GM23338 (cell line): ENCODE measurements around the gene FSHB. TPM values are rescaled to one million over a fixed set of nuclear protein-coding genes. Genes with fewer than 3 reads are reported as not detected.

Experiments used
- ATAC-seq: fragments of 200-7000 bp; cut with Tn5 transposase; 3 replicates; pipeline ENCODE4 v1.9.1; 2020
- DNase-seq: peaks from one replicate; pipeline ENCODE4 v3.0.0-alpha.2; 2015; ENCODE audit warnings: low spot score
- H2AFZ ChIP-seq: fragments of 200-600 bp; sonication (generic); 2 replicates; pipeline ENCODE4 v1.8.0; 2016; ENCODE audit warnings: antibody characterized with exemption, mild to moderate bottlenecking, moderate library complexity
- H3F3A ChIP-seq: fragments of 200-600 bp; sonication (generic); replicated peaks from 2 replicates; pipeline ENCODE4 v1.8.0; 2017; ENCODE audit warnings: antibody characterized with exemption, mixed run types, low read depth
- H3K27ac ChIP-seq: fragments of 200-600 bp; sonication (generic); 2 replicates; pipeline ENCODE4 v1.6.1; 2016; ENCODE audit warnings: low read depth
- H3K27me3 ChIP-seq: fragments of 200-600 bp; sonication (generic); 2 replicates; pipeline ENCODE4 v1.8.0; 2016; ENCODE audit warnings: mild to moderate bottlenecking, mixed run types, moderate library complexity; ENCODE audit not compliant: insufficient read depth
- H3K36me3 ChIP-seq: fragments of 200-600 bp; sonication (generic); 2 replicates; pipeline ENCODE4 v1.8.0; 2016; ENCODE audit warnings: mild to moderate bottlenecking; ENCODE audit not compliant: insufficient read depth
- H3K4me1 ChIP-seq: fragments of 200-600 bp; sonication (generic); 2 replicates; pipeline ENCODE4 v1.8.0; 2016; ENCODE audit warnings: mild to moderate bottlenecking, moderate library complexity; ENCODE audit not compliant: insufficient read depth
- H3K4me2 ChIP-seq: fragments of 200-600 bp; sonication (generic); 2 replicates; pipeline ENCODE4 v1.7.1; 2017; ENCODE audit warnings: mixed run types
- H3K4me3 ChIP-seq: fragments of 200-600 bp; sonication (generic); 2 replicates; pipeline ENCODE4 v1.6.1; 2016; ENCODE audit warnings: mixed run types
- H3K79me2 ChIP-seq: fragments of 200-600 bp; sonication (generic); replicated peaks from 2 replicates; pipeline ENCODE4 v1.8.0; 2017; ENCODE audit warnings: mild to moderate bottlenecking; ENCODE audit not compliant: insufficient read depth
- H3K9me2 ChIP-seq: fragments of 200-600 bp; sonication (generic); 2 replicates; pipeline ENCODE4 v1.8.0; 2017; ENCODE audit not compliant: insufficient read depth
- H4K20me1 ChIP-seq: fragments of 200-600 bp; sonication (generic); replicated peaks from 2 replicates; pipeline ENCODE4 v1.8.0; 2017; ENCODE audit warnings: mild to moderate bottlenecking; ENCODE audit not compliant: insufficient read depth
- H3K27ac Mint-ChIP-seq: 2 replicates; pipeline ENCODE4 v1.8.0; 2020; ENCODE audit warnings: inconsistent platforms, mild to moderate bottlenecking, moderate library complexity, mixed read lengths
- H3K27me3 Mint-ChIP-seq: 3 replicates; pipeline ENCODE4 v1.8.0; 2022; ENCODE audit warnings: low read depth, mild to moderate bottlenecking, moderate library complexity, mixed read lengths, inconsistent platforms; ENCODE audit not compliant: insufficient read depth, poor library complexity
- H3K36me3 Mint-ChIP-seq: 3 replicates; pipeline ENCODE4 v1.8.0; 2021; ENCODE audit warnings: low read depth, mild to moderate bottlenecking, inconsistent platforms, moderate library complexity, mixed read lengths
- H3K4me1 Mint-ChIP-seq: 3 replicates; pipeline ENCODE4 v1.8.0; 2020; ENCODE audit warnings: mild to moderate bottlenecking, inconsistent platforms, mixed read lengths
- H3K4me3 Mint-ChIP-seq: 3 replicates; pipeline ENCODE4 v1.8.0; 2021; ENCODE audit warnings: moderate library complexity, mild to moderate bottlenecking, inconsistent platforms, mixed read lengths
- H3K9me3 Mint-ChIP-seq: 3 replicates; pipeline ENCODE4 v1.8.0; 2020; ENCODE audit warnings: moderate library complexity, mild to moderate bottlenecking, inconsistent platforms, mixed read lengths
- CREB1 ChIP-seq: fragments of 250-450 bp; sonication (Bioruptor Pico); IDR thresholded peaks from 2 replicates; pipeline ENCODE4 v1.5.0; 2020; ENCODE audit warnings: low read depth, mild to moderate bottlenecking, moderate library complexity
- EZH2 ChIP-seq: fragments of 200-600 bp; sonication (generic); IDR thresholded peaks from one replicate; pipeline ENCODE4 v1.8.0; 2017; ENCODE audit warnings: antibody characterized with exemption, mild to moderate bottlenecking, low read depth; ENCODE audit not compliant: unreplicated experiment
- EZH2phosphoT487 ChIP-seq: fragments of 200-600 bp; sonication (generic); IDR thresholded peaks from one replicate; pipeline ENCODE4 v1.8.1; 2018; ENCODE audit warnings: antibody characterized with exemption; ENCODE audit not compliant: unreplicated experiment
- POLR2AphosphoS5 ChIP-seq: IDR thresholded peaks from 2 replicates; pipeline ENCODE4 v1.6.1; 2016; ENCODE audit warnings: antibody characterized with exemption, low read depth
- STAT1 ChIP-seq: IDR thresholded peaks from one replicate; pipeline ENCODE4 v1.6.1; 2016; ENCODE audit warnings: antibody characterized with exemption; ENCODE audit not compliant: unreplicated experiment
- ZNF114 ChIP-seq: fragments of 250-450 bp; sonication (Bioruptor Pico); IDR thresholded peaks from 2 replicates; pipeline ENCODE4 v1.5.0; 2020; ENCODE audit warnings: mild to moderate bottlenecking, moderate library complexity
- polyA plus RNA-seq: library from polyadenylated mRNA; unstranded; fragments of >200 nt; fragmentation: Nextera tagmentation; extraction: Ambion mirVana; gene quantifications from 2 replicates; pipeline ENCODE4 v1.2.1, GENCODE V29; 2016
- total RNA-seq: library from RNA; depleted of rRNA; stranded (reverse); fragments of >200 nt; shearing (Covaris generic); gene quantifications from 2 replicates; pipeline ENCODE4 v1.2.3, GENCODE V29; 2014
- TF ChIP-seq, protein P1 (sequence below), 2 experiments: fragments of 200-600 bp in 1 of 2; sonication (generic) in 1 of 2; conservative IDR thresholded peaks; 2 replicates each; pipeline versions ENCODE4 v1.5.1 to v1.6.1; 2016 to 2017; ENCODE audit warnings: antibody characterized with exemption in 2 of 2, low read depth in 2 of 2, mild to moderate bottlenecking in 2 of 2, moderate library complexity in 1 of 2
- TF ChIP-seq, protein P2 (sequence below): IDR thresholded peaks from one replicate; pipeline ENCODE4 v1.6.1; 2018; ENCODE audit warnings: antibody characterized with exemption; ENCODE audit not compliant: unreplicated experiment

Gene FSHB
- total and polyA plus RNA-seq, 2 experiments from 2014 or later: not detected

DNA sequence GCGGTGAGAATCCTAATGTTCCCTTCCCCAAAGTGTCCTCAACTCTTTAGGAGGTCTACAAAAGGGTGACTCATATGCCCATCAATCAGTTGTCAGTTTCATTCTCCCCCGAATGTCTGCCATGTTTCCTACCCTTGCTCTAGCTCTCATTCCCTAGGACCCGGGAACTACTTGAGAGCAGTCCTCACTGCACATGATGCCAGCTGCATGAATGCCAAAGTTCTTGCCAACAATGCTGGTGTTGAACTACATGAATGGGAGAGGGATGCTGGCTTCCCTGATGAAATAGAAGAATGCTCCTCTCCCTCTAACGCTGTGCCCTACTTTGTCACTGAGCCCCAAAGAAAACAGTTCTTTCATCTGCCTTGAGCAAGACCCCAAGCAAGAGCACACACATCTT, 12.5 kb upstream of the FSHB start:
- H3K36me3 Mint-ChIP-seq: no peaks in the 10 kb centered on the region
- ATAC-seq (no peak), DNase-seq (no peak)
- Histone ChIP-seq H3K9me2 (no peaks in the 10 kb centered on the region), H3K4me3 (no peak overlapping the region), H3K27ac (no peak overlapping the region), H3K4me2 (no peak overlapping the region), H3F3A (no peaks in the 10 kb centered on the region), H3K4me1 (no peaks in the 10 kb centered on the region), H2AFZ (no peak overlapping the region; the same call in 1 of the 2 replicates), H4K20me1 (no peaks in the 10 kb centered on the region), H3K79me2 (no peaks in the 10 kb centered on the region), H3K36me3 (no peaks in the 10 kb centered on the region), H3K27me3 (no peaks in the 10 kb centered on the region)
- peaks cover 2% of the 10 kb centered on the region; the same call in 1 of the 3 replicates for H3K9me3 Mint-ChIP-seq
- H3K4me3 Mint-ChIP-seq: no peak overlapping the region
- TF ChIP-seq ZNF114 (CRISPR knock-in tag): no peak
- no peak for TF ChIP-seq EZH2phosphoT487
- no peak for TF ChIP-seq CREB1 (CRISPR knock-in tag)
- TF ChIP-seq EZH2: no peak
- no peaks in the 10 kb centered on the region for H3K4me1 Mint-ChIP-seq
- H3K27me3 Mint-ChIP-seq: peaks cover 2% of the 10 kb centered on the region
- no peak overlapping the region for H3K27ac Mint-ChIP-seq

DNA sequence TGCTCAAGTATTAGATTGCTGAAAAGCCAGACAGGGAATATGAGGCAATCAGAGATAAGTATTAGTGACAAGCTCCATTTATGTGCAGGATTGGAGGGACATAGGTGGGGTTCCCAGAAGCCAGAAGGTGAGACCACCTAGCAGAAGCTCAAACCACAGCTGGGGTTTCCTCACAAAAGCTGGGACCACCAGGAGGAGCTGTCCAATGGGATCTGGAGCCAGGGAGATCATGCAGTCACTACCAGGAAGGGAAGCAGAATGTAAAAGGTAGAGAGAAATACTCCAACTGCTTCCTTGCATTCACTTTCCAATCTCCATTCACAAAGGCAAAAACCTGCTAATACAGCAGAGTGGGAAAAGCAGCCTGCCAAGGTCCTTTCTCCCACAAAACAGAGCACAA, 5.2 kb upstream of the FSHB start:
- Histone ChIP-seq H2AFZ (no peak overlapping the region), H3K79me2 (no peaks in the 10 kb centered on the region), H3K4me3 (no peak overlapping the region), H3K36me3 (no peaks in the 10 kb centered on the region), H3F3A (no peaks in the 10 kb centered on the region), H3K4me2 (no peak overlapping the region), H3K9me2 (no peaks in the 10 kb centered on the region), H4K20me1 (no peaks in the 10 kb centered on the region), H3K4me1 (no peaks in the 10 kb centered on the region), H3K27ac (no peak overlapping the region), H3K27me3 (no peaks in the 10 kb centered on the region)
- DNase-seq: no peak
- no peak for ATAC-seq
- H3K27me3 Mint-ChIP-seq: peaks cover 3% of the 10 kb centered on the region
- TF ChIP-seq, protein P1, sequence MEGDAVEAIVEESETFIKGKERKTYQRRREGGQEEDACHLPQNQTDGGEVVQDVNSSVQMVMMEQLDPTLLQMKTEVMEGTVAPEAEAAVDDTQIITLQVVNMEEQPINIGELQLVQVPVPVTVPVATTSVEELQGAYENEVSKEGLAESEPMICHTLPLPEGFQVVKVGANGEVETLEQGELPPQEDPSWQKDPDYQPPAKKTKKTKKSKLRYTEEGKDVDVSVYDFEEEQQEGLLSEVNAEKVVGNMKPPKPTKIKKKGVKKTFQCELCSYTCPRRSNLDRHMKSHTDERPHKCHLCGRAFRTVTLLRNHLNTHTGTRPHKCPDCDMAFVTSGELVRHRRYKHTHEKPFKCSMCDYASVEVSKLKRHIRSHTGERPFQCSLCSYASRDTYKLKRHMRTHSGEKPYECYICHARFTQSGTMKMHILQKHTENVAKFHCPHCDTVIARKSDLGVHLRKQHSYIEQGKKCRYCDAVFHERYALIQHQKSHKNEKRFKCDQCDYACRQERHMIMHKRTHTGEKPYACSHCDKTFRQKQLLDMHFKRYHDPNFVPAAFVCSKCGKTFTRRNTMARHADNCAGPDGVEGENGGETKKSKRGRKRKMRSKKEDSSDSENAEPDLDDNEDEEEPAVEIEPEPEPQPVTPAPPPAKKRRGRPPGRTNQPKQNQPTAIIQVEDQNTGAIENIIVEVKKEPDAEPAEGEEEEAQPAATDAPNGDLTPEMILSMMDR (conservative IDR thresholded peaks at IDR 0.05; ENCODE audit: low read depth in 2 of 2): peak; percentile 22 to 49; a peak in 3 of 4 replicates
- no peak for TF ChIP-seq CREB1 (CRISPR knock-in tag)
- H3K9me3 Mint-ChIP-seq: peaks cover 15% of the 10 kb centered on the region
- no peak overlapping the region for H3K27ac Mint-ChIP-seq
- no peak overlapping the region for H3K4me3 Mint-ChIP-seq
- no peaks in the 10 kb centered on the region for H3K4me1 Mint-ChIP-seq
- peaks cover 8% of the 10 kb centered on the region; the same call in 2 of the 3 replicates for H3K36me3 Mint-ChIP-seq

DNA sequence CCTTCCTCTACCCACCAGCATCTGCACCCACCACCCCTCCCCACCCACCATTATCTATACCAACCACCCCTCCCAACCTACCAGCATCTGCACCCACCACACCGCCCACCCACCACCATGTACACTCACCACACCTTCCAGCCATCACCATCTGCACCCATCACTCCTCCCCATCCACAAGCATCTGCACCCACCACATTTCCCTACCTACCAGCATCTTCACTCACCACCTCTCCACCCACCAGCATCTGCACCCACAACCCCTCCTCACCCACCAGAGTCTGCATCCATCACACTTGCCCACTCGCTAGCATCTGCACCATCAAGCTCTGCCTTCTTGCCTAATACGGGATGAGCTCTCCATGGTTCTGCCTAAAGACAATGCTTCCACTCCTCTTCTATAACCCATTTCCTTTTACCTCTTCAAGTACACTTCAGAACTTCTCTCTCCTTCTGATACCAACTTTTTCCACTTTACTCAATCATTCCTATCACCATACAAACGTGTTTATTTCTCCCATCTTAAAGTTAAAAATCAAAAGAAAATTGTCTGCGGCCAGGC, 2.4 kb upstream of the FSHB start:
- H3K9me3 Mint-ChIP-seq: peaks cover 15% of the 10 kb centered on the region
- H3K27me3 ChIP-seq: no peaks in the 10 kb centered on the region
- H3K27ac Mint-ChIP-seq: no peak overlapping the region
- H3K4me2 ChIP-seq: no peak overlapping the region
- peaks cover 8% of the 10 kb centered on the region; the same call in 2 of the 3 replicates for H3K36me3 Mint-ChIP-seq
- no peaks in the 10 kb centered on the region for H3K36me3 ChIP-seq
- TF ChIP-seq, protein P2, sequence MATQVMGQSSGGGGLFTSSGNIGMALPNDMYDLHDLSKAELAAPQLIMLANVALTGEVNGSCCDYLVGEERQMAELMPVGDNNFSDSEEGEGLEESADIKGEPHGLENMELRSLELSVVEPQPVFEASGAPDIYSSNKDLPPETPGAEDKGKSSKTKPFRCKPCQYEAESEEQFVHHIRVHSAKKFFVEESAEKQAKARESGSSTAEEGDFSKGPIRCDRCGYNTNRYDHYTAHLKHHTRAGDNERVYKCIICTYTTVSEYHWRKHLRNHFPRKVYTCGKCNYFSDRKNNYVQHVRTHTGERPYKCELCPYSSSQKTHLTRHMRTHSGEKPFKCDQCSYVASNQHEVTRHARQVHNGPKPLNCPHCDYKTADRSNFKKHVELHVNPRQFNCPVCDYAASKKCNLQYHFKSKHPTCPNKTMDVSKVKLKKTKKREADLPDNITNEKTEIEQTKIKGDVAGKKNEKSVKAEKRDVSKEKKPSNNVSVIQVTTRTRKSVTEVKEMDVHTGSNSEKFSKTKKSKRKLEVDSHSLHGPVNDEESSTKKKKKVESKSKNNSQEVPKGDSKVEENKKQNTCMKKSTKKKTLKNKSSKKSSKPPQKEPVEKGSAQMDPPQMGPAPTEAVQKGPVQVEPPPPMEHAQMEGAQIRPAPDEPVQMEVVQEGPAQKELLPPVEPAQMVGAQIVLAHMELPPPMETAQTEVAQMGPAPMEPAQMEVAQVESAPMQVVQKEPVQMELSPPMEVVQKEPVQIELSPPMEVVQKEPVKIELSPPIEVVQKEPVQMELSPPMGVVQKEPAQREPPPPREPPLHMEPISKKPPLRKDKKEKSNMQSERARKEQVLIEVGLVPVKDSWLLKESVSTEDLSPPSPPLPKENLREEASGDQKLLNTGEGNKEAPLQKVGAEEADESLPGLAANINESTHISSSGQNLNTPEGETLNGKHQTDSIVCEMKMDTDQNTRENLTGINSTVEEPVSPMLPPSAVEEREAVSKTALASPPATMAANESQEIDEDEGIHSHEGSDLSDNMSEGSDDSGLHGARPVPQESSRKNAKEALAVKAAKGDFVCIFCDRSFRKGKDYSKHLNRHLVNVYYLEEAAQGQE: peak; percentile 39
- TF ChIP-seq STAT1 (no peak), POLR2AphosphoS5 (no peak)
- peaks cover 3% of the 10 kb centered on the region for H3K27me3 Mint-ChIP-seq
- DNase-seq: no peak
- H3F3A ChIP-seq: no peaks in the 10 kb centered on the region
- H3K4me1 ChIP-seq: no peaks in the 10 kb centered on the region
- no peaks in the 10 kb centered on the region for H3K4me1 Mint-ChIP-seq
- H3K79me2 ChIP-seq: no peaks in the 10 kb centered on the region
- no peak for ATAC-seq
- H3K27ac ChIP-seq: no peak overlapping the region
- H3K4me3 ChIP-seq: no peak overlapping the region
- no peak overlapping the region for H2AFZ ChIP-seq
- no peaks in the 10 kb centered on the region for H4K20me1 ChIP-seq
- H3K4me3 Mint-ChIP-seq: no peak overlapping the region
- no peaks in the 10 kb centered on the region for H3K9me2 ChIP-seq
